Liver (tissue), 3 donors: ENCODE measurements around the gene ADGRV1.

Experiments used
- CTCF ChIP-seq: fragments of 150-350 bp; IDR thresholded peaks from 2 replicates; pipeline ENCODE4 v1.5.1; 2017; ENCODE audit warnings: improper control_type of control experiment, low read depth, low read length; ENCODE audit not compliant: missing input control
- FOXA1 ChIP-seq: IDR thresholded peaks from 2 replicates; pipeline ENCODE4 v1.6.1; 2016; ENCODE audit warnings: antibody characterized with exemption
- JUND ChIP-seq, 2 donors: IDR thresholded peaks; 2 replicates each; pipeline ENCODE4 v1.6.1; 2016; ENCODE audit warnings: antibody characterized with exemption in 2 of 2
- RXRA ChIP-seq, 2 donors: IDR thresholded peaks; 2 replicates each; pipeline ENCODE4 v1.6.1; 2017 to 2018; ENCODE audit warnings: antibody characterized with exemption in 2 of 2, mild to moderate bottlenecking in 1 of 2
- donor health status: healthy.
- donor health status: healthy.

- no peak for TF ChIP-seq FOXA1
- TF ChIP-seq CTCF: no peak
- TF ChIP-seq RXRA (IDR thresholded peaks at IDR 0.05): no peak
- TF ChIP-seq JUND (IDR thresholded peaks at IDR 0.05): no peak
Measured at GRCh38 chr5:91125916-91126315, 567.3 kb downstream of the ADGRV1 start.
